ENCODE measurements around the gene ANO9.
A peak's percentile ranks its signal among the peaks of the same experiment; 100 is the strongest.

ANO9 gene

DNA sequence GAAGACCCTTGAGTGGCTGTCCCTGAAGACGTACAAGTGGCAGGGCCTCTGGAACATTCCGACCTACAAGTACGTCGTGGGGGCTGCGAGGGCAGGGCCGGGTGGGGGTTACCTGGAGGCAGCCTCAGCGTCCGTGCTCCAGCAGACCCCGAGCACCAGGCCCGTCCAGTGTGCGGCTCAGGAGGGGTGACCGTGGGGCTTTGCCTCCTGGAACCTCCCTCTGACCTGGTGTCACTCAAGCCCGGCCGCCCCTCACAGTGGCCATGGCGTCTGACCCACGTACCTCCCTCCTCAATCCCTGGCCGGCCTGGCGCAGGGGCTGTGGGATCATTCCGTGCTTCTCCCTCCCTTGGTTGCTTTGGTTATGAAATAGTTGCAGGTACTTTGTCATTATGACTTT, 46.8 kb upstream of the ANO9 start:
- TF ChIP-seq, protein P1, sequence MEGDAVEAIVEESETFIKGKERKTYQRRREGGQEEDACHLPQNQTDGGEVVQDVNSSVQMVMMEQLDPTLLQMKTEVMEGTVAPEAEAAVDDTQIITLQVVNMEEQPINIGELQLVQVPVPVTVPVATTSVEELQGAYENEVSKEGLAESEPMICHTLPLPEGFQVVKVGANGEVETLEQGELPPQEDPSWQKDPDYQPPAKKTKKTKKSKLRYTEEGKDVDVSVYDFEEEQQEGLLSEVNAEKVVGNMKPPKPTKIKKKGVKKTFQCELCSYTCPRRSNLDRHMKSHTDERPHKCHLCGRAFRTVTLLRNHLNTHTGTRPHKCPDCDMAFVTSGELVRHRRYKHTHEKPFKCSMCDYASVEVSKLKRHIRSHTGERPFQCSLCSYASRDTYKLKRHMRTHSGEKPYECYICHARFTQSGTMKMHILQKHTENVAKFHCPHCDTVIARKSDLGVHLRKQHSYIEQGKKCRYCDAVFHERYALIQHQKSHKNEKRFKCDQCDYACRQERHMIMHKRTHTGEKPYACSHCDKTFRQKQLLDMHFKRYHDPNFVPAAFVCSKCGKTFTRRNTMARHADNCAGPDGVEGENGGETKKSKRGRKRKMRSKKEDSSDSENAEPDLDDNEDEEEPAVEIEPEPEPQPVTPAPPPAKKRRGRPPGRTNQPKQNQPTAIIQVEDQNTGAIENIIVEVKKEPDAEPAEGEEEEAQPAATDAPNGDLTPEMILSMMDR (conservative IDR thresholded peaks at IDR 0.05; ENCODE audit: low read depth, low read length) = no peak
- no peak for DNase-seq (ENCODE audit: low read depth)
- no peak overlapping the region for H3K4me3 ChIP-seq (ENCODE audit: low read depth, low read length)

DNA sequence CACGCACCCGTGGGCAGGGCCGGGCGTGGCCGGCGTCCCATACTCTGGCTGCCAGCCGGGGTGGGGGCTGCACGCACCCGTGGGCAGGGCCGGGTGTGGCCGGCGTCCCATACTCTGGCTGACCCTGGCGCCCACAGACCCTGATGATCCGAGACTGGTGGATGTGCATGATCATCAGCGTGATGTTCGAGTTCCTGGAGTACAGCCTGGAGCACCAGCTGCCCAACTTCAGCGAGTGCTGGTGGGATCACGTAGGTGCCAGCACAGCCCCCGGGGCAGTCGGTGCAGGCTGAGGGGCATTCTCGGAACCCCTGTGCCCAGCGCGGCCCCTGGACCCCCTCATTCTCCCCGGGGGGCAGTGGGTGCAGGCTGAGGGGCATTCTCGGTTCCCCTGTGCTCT, 46.3 kb upstream of the ANO9 start:
- no peak overlapping the region for H3K4me3 ChIP-seq (ENCODE audit: low read depth, low read length)
- DNase-seq (ENCODE audit: low read depth) = no peak
- TF ChIP-seq, protein P1 (conservative IDR thresholded peaks at IDR 0.05; ENCODE audit: low read depth, low read length) = no peak

DNA sequence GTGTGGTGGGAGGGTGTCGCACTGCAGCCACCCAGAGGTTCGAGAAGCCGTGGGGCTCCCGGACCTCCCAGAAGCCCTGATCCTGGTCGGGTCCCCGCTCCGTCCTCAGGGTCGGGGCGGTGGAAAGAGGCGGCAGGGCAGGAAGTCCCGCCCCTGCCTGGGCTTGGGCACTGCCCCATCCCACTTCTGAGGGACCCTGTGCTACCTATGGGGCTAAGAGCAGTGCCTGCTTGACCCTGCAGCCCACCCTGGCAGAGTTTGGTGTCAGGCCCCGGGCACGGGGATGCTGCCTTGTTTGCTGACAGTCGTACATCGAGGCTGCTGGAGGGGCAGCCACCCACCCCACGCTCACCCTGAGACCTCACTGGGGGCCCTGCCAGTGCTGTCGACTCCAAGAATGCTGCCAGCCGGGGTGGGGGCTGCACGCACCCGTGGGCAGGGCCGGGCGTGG, 45.8 kb upstream of the ANO9 start:
- DNase-seq (ENCODE audit: low read depth) = no peak
- no peak overlapping the region for H3K4me3 ChIP-seq (ENCODE audit: low read depth, low read length)
- TF ChIP-seq, protein P1 (conservative IDR thresholded peaks at IDR 0.05; ENCODE audit: low read depth, low read length) = no peak

DNA sequence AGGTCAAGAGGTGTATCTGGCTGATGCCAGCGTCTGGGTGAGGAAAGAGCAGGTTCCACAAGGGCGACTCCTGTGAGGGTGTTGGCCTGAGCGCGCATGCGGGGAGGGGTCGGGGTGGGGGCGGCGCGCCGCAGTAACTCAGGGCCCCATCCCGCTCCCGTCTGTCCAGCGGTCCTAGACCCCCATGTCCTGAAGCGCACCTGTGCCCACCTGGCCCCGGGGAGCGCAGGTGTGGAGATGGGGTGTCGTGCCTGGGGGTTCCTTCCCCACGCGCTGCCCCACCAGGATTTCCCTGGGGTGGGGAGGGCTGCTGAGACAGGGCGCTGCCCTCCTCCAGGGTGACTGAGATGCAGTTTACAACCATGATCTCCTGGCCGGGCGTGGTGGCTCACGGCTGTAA, 44.4 kb upstream of the ANO9 start:
- DNase-seq (ENCODE audit: low read depth) = no peak
- TF ChIP-seq, protein P1 (conservative IDR thresholded peaks at IDR 0.05; ENCODE audit: low read depth, low read length) = no peak
- H3K4me3 ChIP-seq (ENCODE audit: low read depth, low read length) = no peak overlapping the region

DNA sequence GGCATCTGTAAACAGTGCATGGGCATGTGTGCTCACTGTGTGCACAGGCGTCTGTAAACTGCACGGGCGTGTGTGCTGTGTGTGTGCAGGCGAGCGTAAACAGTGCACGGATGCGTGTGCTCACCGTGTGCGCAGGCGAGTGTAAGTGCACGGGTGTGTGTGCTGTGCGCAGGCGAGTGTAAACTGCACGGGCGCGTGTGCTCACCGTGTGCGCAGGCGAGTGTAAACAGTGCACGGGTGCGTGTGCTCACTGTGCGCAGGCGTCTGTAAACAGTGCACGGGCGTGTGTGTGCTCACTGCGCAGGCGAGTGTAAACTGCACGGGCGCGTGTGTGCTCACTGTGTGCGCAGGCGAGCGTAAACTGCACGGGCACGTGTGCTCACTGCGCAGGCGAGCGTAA, 42.8 kb upstream of the ANO9 start:
- TF ChIP-seq, protein P1 (conservative IDR thresholded peaks at IDR 0.05; ENCODE audit: low read depth, low read length) = no peak
- no peak overlapping the region for H3K4me3 ChIP-seq (ENCODE audit: low read depth, low read length)
- no peak for DNase-seq (ENCODE audit: low read depth)

DNA sequence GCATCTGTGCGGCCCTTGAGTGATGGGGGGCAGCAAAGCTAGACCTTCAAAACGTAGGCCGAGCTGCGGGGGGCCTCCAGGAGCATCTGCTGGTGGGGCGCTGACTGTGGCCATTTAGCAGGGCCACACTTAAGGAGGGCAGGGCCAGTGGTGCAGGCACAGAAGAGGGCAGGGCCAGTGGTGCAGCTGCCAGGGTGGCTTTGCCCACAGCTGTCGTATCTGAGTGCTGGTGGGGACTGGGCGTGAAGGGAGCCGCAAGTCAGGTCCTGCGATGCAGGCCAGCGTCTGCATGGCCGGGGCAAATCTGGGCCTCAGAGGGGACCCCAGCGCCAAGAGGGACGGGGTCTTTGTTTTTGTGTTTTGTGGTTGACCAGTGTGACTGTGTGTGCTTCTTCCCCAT, 37.5 kb upstream of the ANO9 start:
- no peak for DNase-seq (ENCODE audit: low read depth)
- TF ChIP-seq, protein P1 (conservative IDR thresholded peaks at IDR 0.05; ENCODE audit: low read depth, low read length) = no peak
- no peak overlapping the region for H3K4me3 ChIP-seq (ENCODE audit: low read depth, low read length)

DNA sequence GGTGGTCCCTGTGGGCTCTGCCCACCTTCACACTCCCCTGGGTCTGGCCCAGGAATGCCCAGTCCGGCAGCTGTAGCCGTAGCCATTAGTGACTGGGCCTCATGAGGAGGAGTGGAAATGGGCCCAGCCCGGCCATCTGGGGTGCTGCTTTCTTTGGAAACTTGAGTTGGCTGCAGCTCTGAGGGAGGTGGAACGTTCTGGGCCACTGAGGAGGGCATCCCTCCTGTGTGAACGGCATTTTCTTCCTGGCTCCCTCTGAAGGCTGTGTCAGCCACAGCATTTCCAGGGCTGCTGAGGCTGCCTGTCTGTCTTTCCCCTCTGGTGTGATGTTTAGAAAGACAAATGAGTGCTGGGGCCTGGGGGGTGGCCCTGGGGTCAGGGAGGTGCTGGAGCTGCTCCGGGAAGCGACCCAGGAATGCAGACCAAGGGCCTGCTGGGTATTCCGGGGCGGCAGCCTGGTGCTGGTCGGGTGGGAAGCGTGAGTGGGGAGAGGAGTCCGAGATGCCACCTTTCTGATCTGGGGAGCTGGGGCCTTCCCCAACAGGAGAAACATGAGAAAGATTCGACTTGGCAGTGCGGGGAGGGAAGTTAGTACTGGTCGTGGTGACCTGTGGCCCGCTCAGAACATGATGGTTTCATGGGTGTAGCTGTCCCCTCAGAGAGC, 35.4 kb upstream of the ANO9 start:
- H3K4me3 ChIP-seq (ENCODE audit: low read depth, low read length) = no peak overlapping the region
- TF ChIP-seq, protein P1 (conservative IDR thresholded peaks at IDR 0.05; ENCODE audit: low read depth, low read length) = peak; percentile 20
- DNase-seq (ENCODE audit: low read depth) = peak; percentile 32

Data from choroid plexus epithelial cell (primary cell).